Suprapubic skin (tissue), 4 donors: ENCODE data around the gene SLC22A31. TPM values are rescaled to one million over a fixed set of nuclear protein-coding genes. Genes with fewer than 3 reads are reported as not detected.

Experiments
- DNase-seq, 2 donors: peaks; one replicate each; pipeline ENCODE4 v3.0.0-alpha.2; 2019; ENCODE audit warnings: low spot score in 2 of 2
- H3K27ac ChIP-seq: fragments of 200-600 bp; sonication (generic); one replicate; pipeline ENCODE4 v1.5.1; 2019
- H3K27me3 ChIP-seq: fragments of 200-600 bp; sonication (generic); one replicate; pipeline ENCODE4 v1.5.1; 2019
- H3K36me3 ChIP-seq: fragments of 200-600 bp; sonication (generic); one replicate; pipeline ENCODE4 v1.5.1; 2019
- H3K4me1 ChIP-seq: fragments of 200-600 bp; sonication (generic); one replicate; pipeline ENCODE4 v1.5.1; 2019
- H3K4me3 ChIP-seq: fragments of 200-600 bp; sonication (generic); one replicate; pipeline ENCODE4 v1.5.1; 2019; ENCODE audit warnings: mild to moderate bottlenecking
- H3K9me3 ChIP-seq: fragments of 200-600 bp; sonication (generic); one replicate; pipeline ENCODE4 v1.5.1; 2019
- EP300 ChIP-seq: sonication (generic); formaldehyde crosslinking; IDR thresholded peaks from one replicate; pipeline ENCODE4 v1.6.1; 2017; ENCODE audit warnings: antibody characterized with exemption
- POLR2A ChIP-seq, 2 donors: fragments of 450-650 bp; IDR thresholded peaks; one replicate each; pipeline ENCODE4 v1.6.1; 2017; ENCODE audit warnings: antibody characterized with exemption in 2 of 2, mild to moderate bottlenecking in 2 of 2, moderate library complexity in 2 of 2
- POLR2AphosphoS5 ChIP-seq, 3 donors: sonication (generic); formaldehyde crosslinking; IDR thresholded peaks; one replicate each; pipeline ENCODE4 v1.6.1; 2017; ENCODE audit warnings: antibody characterized with exemption in 3 of 3
- WGBS: methylation state at CpG from one replicate; pipeline ENCODE4 v1.1.5; 2018; 5-methylcytosine and 5-hydroxymethylcytosine counted together
- total RNA-seq, 4 donors: library from RNA; depleted of rRNA; stranded (reverse); fragments of >200 nt; gene quantifications; one replicate each; pipeline ENCODE4 v1.1.0, GENCODE V29; 2016
- TF ChIP-seq, protein P1 (sequence below), 2 donors: fragments of 200-600 bp in 1 of 2; fragments of 450-650 bp in 1 of 2; sonication (generic) in 1 of 2; IDR thresholded peaks; one replicate each; pipeline ENCODE4 v1.5.1; 2016 to 2019; ENCODE audit warnings: antibody characterized with exemption in 2 of 2, mild to moderate bottlenecking in 1 of 2, moderate library complexity in 1 of 2

SLC22A31 gene
- total RNA-seq, 4 donors from 2014 or later, result 0.72 to 6.6 (median 4.7) TPM

- 94% methylated on average over 2 of the region's 2 CpGs for WGBS
- H3K36me3 ChIP-seq, result peaks cover 67% of the 10 kb centered on the region
- no peak for DNase-seq
- H3K4me3 ChIP-seq, result no peak overlapping the region
- H3K4me1 ChIP-seq, result no peaks in the 10 kb centered on the region
- H3K9me3 ChIP-seq, result no peaks in the 10 kb centered on the region
- H3K27me3 ChIP-seq, result no peaks in the 10 kb centered on the region
- no peak overlapping the region for H3K27ac ChIP-seq
- TF ChIP-seq POLR2A (IDR thresholded peaks at IDR 0.05), result no peak
- TF ChIP-seq POLR2AphosphoS5 (IDR thresholded peaks at IDR 0.05), result no peak
- no peak for TF ChIP-seq EP300
Measured at GRCh38 chr16:89232107-89232506, 31.8 kb upstream of the SLC22A31 start.

- Histone ChIP-seq H3K4me1 (no peaks in the 10 kb centered on the region), H3K36me3 (peaks cover 85% of the 10 kb centered on the region), H3K27me3 (no peaks in the 10 kb centered on the region), H3K9me3 (no peaks in the 10 kb centered on the region), H3K4me3 (no peak overlapping the region), H3K27ac (no peak overlapping the region)
- TF ChIP-seq, protein P1, sequence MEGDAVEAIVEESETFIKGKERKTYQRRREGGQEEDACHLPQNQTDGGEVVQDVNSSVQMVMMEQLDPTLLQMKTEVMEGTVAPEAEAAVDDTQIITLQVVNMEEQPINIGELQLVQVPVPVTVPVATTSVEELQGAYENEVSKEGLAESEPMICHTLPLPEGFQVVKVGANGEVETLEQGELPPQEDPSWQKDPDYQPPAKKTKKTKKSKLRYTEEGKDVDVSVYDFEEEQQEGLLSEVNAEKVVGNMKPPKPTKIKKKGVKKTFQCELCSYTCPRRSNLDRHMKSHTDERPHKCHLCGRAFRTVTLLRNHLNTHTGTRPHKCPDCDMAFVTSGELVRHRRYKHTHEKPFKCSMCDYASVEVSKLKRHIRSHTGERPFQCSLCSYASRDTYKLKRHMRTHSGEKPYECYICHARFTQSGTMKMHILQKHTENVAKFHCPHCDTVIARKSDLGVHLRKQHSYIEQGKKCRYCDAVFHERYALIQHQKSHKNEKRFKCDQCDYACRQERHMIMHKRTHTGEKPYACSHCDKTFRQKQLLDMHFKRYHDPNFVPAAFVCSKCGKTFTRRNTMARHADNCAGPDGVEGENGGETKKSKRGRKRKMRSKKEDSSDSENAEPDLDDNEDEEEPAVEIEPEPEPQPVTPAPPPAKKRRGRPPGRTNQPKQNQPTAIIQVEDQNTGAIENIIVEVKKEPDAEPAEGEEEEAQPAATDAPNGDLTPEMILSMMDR (IDR thresholded peaks at IDR 0.05), result no peak
- TF ChIP-seq EP300 (no peak), POLR2A (IDR thresholded peaks at IDR 0.05) (no peak), POLR2AphosphoS5 (IDR thresholded peaks at IDR 0.05) (no peak)
- no peak for DNase-seq
- 98% methylated on average over 7 of the region's 14 CpGs for WGBS
Measured at GRCh38 chr16:89230255-89230654, 29.9 kb upstream of the SLC22A31 start.

GRCh38 chr16:89224665-89225064, 24.3 kb upstream of the SLC22A31 start:
- WGBS, result 90% methylated on average over 10 of the region's 10 CpGs
- no peaks in the 10 kb centered on the region for H3K27me3 ChIP-seq
- H3K9me3 ChIP-seq, result no peaks in the 10 kb centered on the region
- TF ChIP-seq EP300 (no peak), POLR2A (IDR thresholded peaks at IDR 0.05) (no peak), POLR2AphosphoS5 (IDR thresholded peaks at IDR 0.05) (no peak)
- TF ChIP-seq, protein P1 (IDR thresholded peaks at IDR 0.05), result no peak
- H3K27ac ChIP-seq, result no peak overlapping the region
- no peak for DNase-seq
- H3K4me1 ChIP-seq, result no peaks in the 10 kb centered on the region
- no peak overlapping the region for H3K4me3 ChIP-seq
- peaks cover 83% of the 10 kb centered on the region for H3K36me3 ChIP-seq

DNA sequence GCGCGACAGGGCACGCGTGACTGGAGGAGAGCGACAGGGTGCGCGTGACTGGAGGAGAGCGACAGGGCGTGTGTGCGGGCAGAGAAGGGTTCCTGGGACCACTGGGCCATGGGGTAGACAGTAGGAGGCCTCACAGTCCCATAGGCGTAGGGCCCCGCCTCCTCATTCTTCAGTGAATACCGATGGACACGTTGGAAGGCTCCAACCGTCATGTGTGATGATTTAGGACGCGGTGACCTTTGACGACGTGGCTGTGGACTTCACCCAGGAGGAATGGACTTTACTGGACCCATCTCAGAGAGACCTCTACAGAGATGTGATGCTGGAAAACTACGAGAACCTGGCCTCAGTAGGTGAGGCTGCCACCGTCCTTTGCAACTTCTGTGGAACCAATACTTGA, 22.6 kb upstream of the SLC22A31 start:
- H3K9me3 ChIP-seq, result no peaks in the 10 kb centered on the region
- H3K27ac ChIP-seq, result no peak overlapping the region
- no peak overlapping the region for H3K4me3 ChIP-seq
- H3K36me3 ChIP-seq, result peaks cover 70% of the 10 kb centered on the region
- no peak for DNase-seq
- no peaks in the 10 kb centered on the region for H3K27me3 ChIP-seq
- peaks cover 15% of the 10 kb centered on the region for H3K4me1 ChIP-seq
- 93% methylated on average over 21 of the region's 21 CpGs for WGBS
- no peak for TF ChIP-seq POLR2AphosphoS5 (IDR thresholded peaks at IDR 0.05)
- no peak for TF ChIP-seq EP300
- no peak for TF ChIP-seq POLR2A (IDR thresholded peaks at IDR 0.05)
- TF ChIP-seq, protein P1 (IDR thresholded peaks at IDR 0.05), result no peak

DNA sequence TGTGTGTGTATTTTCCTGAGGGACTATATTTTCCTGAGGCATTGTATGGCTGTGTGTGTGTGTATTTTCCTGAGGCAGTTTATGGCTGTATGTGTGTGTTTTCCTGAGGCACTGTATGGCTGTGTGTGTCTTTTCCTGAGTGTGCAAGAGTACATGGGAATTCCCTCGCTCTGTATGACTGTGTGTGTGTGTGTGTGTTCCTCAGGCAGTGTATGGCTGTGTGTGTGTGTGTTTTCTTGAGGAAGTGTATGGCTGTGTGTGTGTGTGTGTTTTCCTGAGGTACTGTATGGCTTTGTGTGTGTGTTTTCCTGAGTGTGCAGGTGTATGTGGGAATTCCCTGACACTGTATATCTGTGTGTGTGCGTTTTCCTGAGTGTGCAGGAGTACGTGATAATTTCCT, 21.3 kb upstream of the SLC22A31 start:
- TF ChIP-seq POLR2AphosphoS5 (IDR thresholded peaks at IDR 0.05) (no peak), POLR2A (IDR thresholded peaks at IDR 0.05) (no peak), EP300 (no peak)
- TF ChIP-seq, protein P1 (IDR thresholded peaks at IDR 0.05), result no peak

GRCh38 chr16:89219365-89219764, 19.0 kb upstream of the SLC22A31 start:
- DNase-seq, result no peak
- Histone ChIP-seq H3K27me3 (no peaks in the 10 kb centered on the region), H3K27ac (no peak overlapping the region), H3K4me3 (no peak overlapping the region), H3K9me3 (no peaks in the 10 kb centered on the region), H3K4me1 (peaks cover 31% of the 10 kb centered on the region), H3K36me3 (peaks cover 38% of the 10 kb centered on the region)
- 63% methylated on average over 5 of the region's 5 CpGs for WGBS
- no peak for TF ChIP-seq POLR2AphosphoS5 (IDR thresholded peaks at IDR 0.05)
- no peak for TF ChIP-seq POLR2A (IDR thresholded peaks at IDR 0.05)
- TF ChIP-seq EP300, result no peak

More for the DNA sequence above, 21.3 kb upstream of the SLC22A31 start:
- DNase-seq, result no peak
- Histone ChIP-seq H3K27me3 (no peaks in the 10 kb centered on the region), H3K4me1 (peaks cover 20% of the 10 kb centered on the region), H3K27ac (no peak overlapping the region), H3K9me3 (no peaks in the 10 kb centered on the region), H3K36me3 (peaks cover 57% of the 10 kb centered on the region), H3K4me3 (no peak overlapping the region)
- 97% methylated on average over 3 of the region's 3 CpGs for WGBS
